ENCODE data around the gene NEK7. TPM values are rescaled to one million over a fixed set of nuclear protein-coding genes. Genes with fewer than 3 reads are reported as not detected.

The NEK7 gene
- total and polyA plus RNA-seq, 2 of the 8 experiments (the other 6 are each of a cell fraction or from before 2014, with no cell fraction given) = 5.1 to 10.0 TPM

GRCh38 chr1:198272492-198272891 is 115.7 kb downstream of the NEK7 start (continued):
- TF ChIP-seq KDM5A (IDR thresholded peaks at IDR 0.05; ENCODE audit: low read length) (no peak), EZH2 (IDR thresholded peaks at IDR 0.05; ENCODE audit: low read depth, low read length, severe bottlenecking) (no peak), CEBPB (IDR thresholded peaks at IDR 0.05; ENCODE audit: low read depth, low read length) (no peak), E2F6 (IDR thresholded peaks at IDR 0.05) (no peak), TEAD4 (IDR thresholded peaks at IDR 0.05; ENCODE audit: low read depth, low read length) (no peak), MAFK (IDR thresholded peaks at IDR 0.05; ENCODE audit: low read depth, low read length) (no peak), SP4 (IDR thresholded peaks at IDR 0.05; ENCODE audit: low read length) (no peak)

Measured in H1 (cell line).